HG03175 (cell line): ENCODE measurements around the gene PADI1.

Source experiments
- ATAC-seq: cut with Tn5 transposase; IDR thresholded peaks from one replicate; pipeline ENCODE4 v1.9.1; 2021; ENCODE audit warnings: mild to moderate bottlenecking, moderate library complexity; ENCODE audit not compliant: unreplicated experiment

Gene PADI1

DNA sequence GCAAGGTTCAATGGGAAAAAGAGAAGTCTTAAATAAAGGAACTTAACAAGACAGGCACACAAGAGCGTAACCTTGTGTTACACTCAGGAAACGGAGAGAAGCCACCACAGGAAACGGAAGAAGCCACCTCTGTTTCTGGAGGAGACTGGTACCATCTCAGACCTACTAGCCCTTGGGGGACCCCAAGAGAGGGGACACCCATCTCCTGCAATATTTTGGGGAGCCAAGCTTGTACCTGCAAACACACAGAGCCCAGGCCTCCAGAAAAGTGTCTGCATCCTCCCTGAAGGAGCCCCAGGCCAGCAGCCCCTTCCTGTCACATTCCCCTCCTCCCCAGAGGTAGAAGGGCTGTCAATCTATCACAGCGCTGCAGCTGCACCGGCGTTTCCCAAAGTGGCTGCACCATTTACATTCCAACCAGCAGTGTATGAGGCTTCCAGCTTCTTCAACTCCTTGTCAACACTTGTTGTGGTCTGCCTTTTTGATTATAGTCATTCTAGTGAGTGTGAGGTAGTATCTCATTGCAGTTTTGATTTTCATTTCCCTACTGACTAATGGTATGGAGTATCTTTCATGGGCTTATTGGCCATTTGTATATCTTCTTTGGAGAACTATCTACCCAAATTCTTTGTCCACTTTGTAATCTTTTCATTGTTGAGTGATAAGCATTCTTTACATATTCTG lies 23.0 kb upstream of the PADI1 start:
- ATAC-seq, result no peak

DNA sequence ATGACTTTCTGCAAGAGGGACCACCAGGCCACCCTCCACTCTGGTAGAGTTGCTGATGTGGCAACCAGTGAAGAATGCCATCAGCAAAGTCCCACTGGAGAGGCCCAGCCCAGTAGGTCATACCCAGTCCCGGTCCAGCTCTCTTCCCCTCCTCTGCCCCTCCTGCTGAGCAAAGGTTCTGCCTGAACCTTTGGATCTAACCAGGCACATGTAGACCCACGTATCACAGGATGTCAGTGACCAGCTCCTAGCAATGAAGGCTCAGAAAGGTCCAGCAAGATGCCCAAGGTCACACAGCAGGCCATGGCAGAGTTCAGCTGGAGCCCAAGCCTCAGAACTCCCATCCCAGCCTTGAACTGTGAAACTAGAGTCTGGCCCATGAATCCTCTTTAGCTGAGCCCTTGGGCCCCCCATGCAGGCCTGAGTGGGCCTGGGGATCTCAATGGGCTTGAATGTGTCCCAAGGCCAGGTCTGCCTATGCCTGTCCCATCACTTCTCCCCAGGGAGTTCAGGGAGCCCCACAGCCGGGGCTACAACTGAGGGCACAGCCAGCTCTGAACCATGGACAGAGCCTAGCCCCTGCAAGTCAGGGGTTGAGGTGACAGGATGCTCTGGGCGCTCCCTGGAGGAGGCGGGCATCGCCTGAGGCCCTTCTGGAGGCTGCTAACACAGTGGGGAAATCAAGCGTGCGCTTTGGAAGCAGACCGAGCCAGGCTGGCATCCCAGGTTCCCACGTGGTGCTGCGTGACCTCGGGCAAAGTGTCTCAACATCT lies 21.4 kb upstream of the PADI1 start:
- no peak for ATAC-seq

DNA sequence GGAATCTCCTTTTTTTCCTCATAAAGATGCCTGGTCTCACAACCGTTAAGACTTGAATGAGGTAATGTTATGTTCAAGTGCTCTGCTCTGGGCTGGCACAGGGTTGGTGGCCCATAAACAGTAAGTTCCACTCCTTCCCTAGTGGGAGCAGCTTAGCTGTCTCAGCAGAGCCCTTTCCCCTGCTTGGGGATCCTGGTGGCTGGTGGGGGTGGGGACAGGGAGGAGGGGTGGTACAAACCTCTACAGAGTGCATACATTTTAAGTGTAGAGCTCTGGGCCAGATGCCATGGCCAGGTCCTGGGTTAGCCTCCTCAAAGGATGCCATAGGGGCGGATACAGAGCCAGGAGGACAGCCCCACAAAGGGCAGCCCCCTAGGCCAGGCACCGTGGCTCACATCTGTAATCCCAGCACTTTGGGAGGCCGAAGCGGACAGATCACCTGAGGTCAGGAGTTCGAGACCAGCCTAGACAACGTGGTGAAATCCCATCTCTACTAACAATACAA lies 20.7 kb upstream of the PADI1 start:
- ATAC-seq, result no peak

DNA sequence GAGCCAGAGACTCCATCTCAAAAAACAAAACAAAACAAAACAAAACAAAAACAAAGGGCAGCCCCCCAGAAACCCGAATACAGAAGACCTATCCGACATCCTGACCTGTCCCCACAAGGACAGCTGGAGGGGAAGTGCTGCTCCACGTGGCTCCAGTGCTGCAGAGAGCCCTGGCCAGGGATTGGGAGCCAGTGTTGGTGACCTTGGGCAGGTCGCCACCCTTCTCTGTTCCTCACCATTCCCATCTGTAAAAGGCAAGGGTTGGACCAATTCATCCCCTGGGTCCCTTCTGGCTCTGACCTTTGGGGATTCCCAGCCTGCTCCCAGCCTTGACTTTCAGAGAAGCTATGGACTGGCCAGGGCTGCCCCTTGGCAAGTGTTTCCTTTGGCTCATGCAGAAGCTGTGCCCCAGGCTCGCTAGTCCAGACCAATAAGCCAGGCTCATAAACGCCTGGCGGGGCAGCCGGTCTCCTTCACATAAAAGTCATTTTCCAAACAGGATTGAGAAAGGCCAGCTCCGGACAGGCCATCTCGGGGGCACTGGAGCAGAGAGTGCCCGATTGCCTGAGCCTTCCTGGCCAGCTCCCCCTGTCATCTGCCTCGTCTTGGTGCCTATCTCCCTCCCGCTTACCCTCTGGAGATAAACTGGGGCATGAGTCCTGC lies 20.0 kb upstream of the PADI1 start:
- ATAC-seq, result no peak

DNA sequence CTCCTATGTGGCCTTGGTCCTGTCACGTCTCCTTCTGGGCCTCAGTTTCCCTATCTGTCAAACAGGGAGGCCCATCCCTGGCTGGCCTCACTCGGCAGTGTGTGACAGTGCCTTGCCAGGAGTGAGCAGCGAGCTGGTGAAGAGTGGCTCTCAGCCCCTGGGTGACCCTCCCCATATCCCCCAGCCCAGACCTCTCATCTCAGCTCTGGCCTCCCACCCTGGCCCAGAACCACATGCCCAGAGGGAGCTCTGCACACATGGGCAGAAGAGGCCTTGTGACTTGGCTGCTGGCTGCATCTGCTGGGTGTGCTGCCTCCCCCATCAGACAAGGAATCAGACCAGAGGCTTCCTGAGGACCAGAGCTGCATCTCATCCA lies 19.5 kb upstream of the PADI1 start:
- no peak for ATAC-seq

DNA sequence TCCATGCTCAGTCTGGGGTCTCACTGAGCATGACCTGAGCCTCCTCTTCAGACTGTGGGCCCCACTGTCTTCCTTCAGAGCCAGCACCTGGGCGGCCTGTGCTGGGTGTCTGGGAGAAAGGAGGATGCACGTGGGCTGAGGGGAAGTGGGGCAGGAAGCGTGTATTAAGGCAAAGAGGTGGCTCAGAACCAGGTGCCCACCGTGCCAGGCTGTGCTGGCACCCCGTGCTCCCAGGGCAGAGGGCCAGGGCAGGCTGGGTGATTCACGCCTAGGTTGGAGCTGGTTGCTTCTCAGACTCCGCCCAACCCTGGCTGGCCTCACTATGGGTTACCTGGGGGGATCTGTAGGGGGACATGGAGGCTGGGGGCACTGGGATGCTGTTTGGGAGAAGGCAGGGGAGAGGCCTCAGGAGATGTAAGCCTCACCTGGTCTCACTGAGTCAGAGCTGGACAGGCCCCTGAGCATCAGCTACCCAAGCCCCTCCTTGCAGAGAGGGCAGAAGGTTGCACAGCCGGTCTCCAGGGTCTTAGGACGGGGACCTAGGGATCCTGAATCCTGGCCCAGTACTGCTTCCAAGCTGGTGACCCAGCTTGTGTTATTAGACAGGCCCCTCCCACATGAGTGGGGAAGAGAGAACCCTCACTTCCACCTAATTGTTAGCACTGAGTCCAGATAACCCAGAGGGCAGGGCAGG lies 18.6 kb upstream of the PADI1 start:
- no peak for ATAC-seq

DNA sequence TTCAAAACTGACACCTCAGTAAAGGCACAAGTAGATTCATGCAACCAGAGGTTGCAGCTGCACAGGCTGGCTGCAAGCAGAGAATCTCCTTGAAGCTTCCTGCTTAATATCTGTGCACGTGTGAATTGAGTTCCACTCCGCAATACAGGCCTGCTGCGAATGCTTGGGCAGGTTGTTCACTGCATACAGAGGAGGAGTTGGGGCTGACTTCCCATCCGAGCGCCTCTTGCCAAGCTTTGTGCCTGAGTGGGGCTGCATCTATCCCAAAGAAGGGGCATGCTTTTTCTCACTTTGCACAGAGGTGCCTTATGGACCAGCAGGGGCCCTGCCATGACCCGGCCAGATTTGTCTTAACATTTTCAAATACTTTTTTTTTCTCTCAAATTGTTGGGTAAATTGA lies 17.9 kb upstream of the PADI1 start:
- no peak for ATAC-seq

DNA sequence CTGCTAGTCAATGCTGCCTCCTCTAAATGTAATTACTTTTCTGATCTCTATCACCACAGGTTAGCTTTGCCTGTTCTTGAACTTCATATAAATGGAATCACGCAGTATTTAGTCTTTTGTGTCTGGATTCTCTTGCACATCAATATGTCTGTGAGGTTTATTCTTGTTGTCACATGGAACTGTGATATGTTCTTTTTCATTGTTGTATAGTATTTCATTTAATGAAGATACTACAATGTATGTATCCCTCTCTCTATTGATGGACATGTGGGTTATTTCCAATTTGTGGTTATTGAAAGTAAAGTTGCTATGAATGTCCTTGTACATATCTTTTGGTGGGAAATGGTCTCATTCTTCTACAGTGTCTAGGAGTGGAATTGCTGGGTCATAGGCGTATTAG lies 16.7 kb upstream of the PADI1 start:
- ATAC-seq, result no peak

DNA sequence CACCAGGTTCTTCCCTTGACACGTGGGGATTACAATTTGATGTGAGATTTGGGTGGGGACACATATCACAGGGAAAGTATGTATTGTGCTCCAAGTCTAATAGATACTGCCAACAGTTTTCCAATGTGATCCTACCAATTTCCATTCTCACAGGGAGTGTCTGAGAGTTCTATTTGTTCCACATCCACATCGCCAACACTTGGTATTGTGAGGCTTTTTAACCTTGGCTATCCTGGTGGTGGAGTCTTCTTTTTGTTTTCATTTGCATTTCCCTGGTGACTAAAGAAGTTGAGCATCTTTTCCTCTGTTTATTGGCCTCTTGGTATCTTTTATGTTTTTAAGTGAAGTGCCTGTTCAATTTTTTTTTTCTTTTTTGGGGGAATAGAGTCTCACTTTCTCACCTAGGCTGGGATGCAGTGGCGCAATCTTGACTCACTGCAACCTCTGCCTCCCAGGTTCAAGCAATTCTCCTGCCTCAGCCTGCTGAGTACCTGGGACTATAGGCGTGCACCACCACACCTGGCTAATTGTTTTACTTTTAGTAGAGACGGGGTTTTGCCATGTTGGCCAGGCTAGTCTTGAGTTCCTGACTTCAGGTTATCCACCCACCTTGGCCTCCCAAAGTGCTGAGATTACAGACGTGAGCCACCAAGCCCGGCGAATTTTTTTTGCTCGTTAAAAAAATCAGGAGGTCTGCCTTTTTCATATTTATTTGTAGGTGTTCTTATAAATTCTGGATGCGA lies 15.9 kb upstream of the PADI1 start:
- no peak for ATAC-seq

DNA sequence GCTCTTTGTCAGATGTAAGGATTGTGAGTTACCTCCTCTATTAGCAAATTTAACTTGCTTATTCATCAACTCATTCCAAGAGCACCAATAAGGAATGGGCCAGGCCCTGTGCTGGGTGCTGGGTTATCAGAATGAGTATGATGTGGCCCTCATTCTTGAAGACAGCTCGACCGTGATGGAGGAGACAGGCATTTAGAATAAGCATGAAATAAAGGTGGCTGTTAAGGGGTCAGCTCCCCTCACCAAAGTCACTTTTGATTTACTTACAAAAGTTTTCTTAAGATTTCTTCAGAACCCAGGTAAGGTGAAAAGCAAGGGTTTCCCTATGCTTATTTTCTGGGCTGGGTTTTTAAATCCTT lies 15.3 kb upstream of the PADI1 start:
- no peak for ATAC-seq

DNA sequence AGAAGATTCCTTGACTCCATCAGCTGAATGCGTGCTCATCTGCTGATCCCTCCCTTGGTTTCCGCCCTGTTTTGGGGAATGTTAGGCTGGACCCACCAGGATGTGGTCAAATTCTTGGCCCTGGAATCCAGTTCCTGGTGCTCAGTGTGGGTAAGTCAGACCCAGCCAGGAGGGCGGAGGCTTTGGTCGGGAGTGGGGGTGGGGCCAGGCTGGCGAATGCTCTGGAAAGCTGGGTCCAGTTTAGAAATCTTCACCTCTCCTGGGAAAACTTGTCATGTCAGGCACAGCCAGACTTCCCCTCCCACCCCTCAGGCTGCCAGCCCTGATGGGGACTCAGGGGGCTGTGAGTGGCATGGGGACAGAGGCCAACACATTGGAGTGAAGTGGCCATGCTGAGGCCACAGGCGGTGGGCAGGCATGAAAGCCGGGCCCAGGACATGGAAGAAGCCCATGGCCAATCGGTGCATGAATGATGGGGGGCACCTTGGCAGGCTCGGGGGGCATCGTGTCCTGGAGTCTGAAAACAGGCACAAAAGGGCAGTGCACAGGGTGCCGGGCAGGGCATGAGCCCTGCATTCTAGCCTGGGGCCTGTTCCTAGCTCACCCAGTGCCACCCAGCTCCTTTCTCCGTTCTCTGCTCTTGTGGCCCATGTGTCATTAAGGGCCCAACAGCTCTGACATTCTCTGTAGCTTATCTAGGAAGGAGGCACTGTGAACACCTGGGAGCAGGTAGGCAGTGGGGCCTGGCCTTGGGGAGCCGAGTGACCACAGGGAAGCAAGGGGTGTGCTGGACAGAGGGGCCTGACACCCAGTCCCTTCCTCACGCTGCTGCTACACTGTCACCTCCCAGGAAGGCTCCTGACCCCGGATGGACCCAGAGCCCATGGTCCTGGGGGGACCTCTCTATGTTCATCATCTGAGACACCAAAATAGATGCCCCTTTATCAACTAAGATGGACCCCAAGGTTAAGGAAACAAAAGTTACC lies 14.6 kb upstream of the PADI1 start:
- no peak for ATAC-seq

DNA sequence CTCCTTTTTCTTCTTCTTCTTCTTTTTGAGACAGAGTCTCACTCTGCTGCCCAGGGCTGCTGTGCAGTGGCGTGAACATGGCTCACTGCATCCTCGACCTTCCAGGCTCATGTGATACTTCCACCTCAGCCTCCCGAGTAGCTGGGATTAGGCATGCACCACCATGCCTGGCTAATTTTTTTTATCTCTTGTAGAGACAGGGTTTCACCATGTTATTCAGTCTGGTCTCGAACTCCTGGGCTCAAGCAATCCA lies 13.0 kb upstream of the PADI1 start:
- no peak for ATAC-seq

DNA sequence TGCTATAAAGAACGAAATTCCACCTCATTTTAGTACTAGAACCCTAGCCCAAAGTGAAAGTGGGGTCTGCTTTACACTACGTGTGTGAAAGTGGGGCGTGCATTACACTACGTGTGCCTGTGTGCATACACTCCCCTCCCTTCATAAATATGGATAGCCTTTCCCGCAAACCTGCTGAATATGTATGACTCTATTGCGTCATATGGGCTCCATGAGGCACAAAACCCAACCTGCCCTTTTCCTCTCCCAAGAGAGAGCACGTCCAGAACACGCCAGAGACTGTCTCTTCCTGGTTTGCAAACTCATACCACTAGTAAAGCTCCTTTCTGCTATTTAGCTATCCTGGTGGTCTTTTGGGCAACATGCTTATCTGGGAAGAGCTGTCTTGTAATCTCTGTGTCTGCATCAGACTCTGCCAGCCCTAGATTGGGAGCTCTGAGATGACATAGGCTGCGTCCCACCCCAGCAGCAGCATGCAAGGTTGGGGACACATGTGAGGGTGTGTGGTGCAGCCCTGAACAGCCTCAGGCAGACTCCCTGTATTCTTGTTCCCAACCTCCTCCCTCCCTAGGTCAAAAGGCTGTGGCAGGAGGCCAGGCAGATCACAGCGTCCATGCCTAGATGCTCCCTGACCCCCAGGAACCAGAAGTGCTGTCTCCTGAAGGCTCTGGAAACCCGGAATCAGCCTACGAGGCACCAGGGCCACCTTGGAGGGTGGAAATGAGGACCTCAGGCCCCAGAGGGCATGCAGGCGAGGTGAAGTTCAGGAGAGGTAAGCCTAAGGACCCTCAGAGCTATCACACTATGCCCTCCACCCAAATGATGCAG lies 12.3 kb upstream of the PADI1 start:
- ATAC-seq, result no peak

DNA sequence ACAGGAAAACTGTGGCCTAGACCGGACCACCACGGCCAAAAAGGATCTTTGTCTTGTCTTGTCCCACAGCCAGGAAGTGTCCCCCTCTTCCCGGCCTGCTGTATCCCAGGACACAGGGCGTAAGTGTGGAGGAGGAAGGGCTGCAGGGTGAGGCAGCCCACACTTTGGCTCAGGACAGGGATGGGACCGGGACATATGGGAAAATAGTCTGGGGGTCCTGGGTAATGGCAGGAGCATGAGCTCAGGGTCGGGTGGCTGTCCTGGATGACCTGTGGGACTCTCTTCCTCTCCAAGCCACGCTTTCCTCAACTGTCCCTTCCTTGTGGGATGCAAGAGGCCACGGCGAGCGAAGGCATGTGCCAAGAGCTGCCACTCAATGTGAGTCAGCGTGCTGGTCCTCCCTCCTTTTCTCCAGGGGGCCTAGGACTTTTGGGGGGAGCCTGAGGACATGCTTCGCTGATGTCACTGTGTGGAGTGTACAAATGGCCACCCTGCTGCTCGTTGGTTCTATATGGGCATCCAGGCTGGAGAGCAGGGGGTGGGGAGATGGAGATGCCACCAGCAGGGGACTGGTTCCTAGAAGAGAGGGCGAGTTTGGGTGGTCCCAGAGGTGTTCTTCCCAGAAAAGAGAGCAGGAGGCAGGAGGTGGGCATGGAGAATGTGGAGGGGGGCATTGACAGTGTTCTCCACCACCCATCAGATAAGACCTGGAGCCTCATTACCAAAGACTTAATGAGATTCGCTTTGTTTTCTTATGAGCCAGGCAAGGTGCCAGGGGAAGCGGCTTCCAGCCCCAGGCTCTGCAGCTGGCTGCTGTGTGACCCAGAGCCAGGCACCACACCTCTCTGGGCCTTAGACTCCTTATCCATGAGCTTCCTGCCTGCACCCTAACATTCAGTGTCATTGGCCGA lies 11.5 kb upstream of the PADI1 start:
- ATAC-seq, result no peak

DNA sequence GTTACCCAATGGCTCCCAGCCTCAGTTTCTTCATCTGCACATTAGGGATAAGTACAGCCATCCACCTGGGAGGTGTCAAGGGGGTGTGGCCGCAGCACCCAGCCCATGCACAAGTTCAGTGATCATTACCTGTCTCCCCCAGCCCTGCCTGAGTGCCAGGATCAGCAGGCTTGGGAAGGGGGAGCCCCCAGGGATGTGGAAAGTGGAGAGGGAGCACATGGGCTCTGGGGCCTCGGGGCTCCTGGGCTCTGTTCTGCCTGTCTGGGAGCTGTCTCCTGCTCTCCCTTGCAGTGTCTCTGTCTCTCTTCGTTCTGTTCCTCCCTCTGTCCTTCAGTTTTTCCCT lies 10.8 kb upstream of the PADI1 start:
- no peak for ATAC-seq

DNA sequence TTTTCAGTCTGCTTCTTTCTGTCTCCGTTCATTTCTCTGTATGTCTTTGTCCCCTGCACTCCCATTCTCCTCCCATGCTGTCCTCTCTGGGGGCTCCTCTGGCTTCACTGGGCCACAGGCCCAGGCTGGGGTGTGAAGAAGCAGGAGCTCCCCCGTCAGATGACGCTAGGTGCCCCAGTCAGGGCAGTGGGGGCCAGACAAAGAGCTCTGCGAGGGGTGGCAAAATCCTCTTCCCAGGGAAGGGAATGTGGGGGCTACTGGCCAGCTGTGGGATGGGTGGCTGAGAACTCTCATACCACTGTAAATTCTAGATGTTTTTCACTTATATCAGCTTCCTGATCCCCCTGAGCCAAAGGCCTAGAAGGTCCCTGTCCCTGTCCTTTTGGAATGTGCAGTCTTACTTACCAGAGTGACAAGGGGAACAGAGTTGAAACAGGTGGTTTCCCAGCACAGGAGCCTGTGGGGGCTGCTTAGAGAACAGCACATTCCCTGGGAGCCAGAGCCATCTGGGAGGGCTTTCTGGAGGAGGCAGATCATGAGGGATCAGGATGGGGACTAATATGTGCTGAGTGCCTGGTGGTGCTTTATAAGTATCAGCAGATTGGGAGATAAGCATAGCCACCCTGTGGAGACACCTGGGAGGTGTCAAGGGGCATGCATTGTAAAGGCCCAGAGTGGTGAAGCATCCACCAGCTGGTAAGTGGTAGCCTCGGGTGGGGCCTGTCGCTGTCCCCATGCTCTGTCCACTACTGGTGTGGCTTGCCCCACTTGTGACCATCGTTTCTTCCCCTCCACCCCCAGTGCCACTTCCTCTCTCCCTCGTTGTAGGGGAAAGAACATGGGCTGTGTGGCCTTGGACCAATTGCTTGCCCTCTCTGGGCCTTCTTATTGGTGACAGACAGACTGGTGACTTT lies 10.1 kb upstream of the PADI1 start:
- no peak for ATAC-seq

DNA sequence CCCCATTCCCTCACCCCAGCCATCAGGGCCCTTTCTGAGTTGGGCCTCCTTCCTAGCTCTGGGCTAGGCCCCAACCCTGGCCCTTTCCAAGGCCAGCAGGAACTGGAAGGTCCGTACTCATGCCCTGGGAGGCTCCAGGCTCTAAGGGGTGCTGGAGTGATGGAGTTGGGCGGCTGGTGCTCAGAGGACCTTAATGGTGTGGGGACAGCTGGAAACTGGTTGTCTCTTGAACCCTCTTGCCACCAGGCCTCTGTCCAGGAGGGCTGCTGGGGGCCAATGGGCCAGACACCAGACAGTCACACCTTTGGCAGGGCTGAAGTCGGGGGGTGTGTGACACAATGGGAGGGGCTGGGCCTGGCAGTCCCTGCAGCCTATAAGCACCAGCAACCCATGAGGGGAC lies 9.2 kb upstream of the PADI1 start:
- no peak for ATAC-seq
